BJ (cell line): ENCODE measurements around the gene HDAC2. TPM values are rescaled to one million over a fixed set of nuclear protein-coding genes. Genes with fewer than 3 reads are reported as not detected.

Experiments
- CTCF ChIA-PET: fragments of 350-600 bp; formaldehyde crosslinking; extraction: SDS; loops from one replicate; lab custom pipeline; 2021; ENCODE audit warnings: antibody characterized with exemption, inconsistent platforms; lab: Yijun Ruan, JAX
- POLR2A ChIA-PET: fragments of 300-600 bp; sonication (Branson Sonifier 250); formaldehyde crosslinking; extraction: SDS; loops from one replicate; lab custom pipeline; 2021; ENCODE audit warnings: antibody characterized with exemption; lab: Charles Lee
- DNase-seq: peaks from one replicate; pipeline ENCODE4 v3.0.0-alpha.2; 2011; ENCODE audit warnings: low read depth
- H3K27me3 ChIP-seq: 2 replicates; pipeline ENCODE4 v1.6.0; 2011; ENCODE audit warnings: low read length; ENCODE audit not compliant: control insufficient read depth, insufficient read depth
- H3K36me3 ChIP-seq: 2 replicates; pipeline ENCODE4 v1.5.1; 2011; ENCODE audit warnings: low read length; ENCODE audit not compliant: control insufficient read depth, insufficient read depth
- H3K4me3 ChIP-seq: 2 replicates; pipeline ENCODE4 v1.5.1; 2011; ENCODE audit warnings: low read depth, mild to moderate bottlenecking, control low read depth, low read length
- CTCF ChIP-seq: IDR thresholded peaks from 2 replicates; pipeline ENCODE4 v1.5.1; 2011; ENCODE audit warnings: low read depth, mild to moderate bottlenecking, control low read depth, inconsistent platforms, low read length, moderate library complexity; ENCODE audit not compliant: insufficient read depth
- polyA plus RNA-seq: library from polyadenylated mRNA; depleted of rRNA; stranded (reverse); fragments of >200 nt; gene quantifications from 2 replicates; pipeline ENCODE4 v1.2.3, GENCODE V29; 2011

The HDAC2 gene
- polyA plus RNA-seq, 1 experiment, result 48.6 TPM

DNA sequence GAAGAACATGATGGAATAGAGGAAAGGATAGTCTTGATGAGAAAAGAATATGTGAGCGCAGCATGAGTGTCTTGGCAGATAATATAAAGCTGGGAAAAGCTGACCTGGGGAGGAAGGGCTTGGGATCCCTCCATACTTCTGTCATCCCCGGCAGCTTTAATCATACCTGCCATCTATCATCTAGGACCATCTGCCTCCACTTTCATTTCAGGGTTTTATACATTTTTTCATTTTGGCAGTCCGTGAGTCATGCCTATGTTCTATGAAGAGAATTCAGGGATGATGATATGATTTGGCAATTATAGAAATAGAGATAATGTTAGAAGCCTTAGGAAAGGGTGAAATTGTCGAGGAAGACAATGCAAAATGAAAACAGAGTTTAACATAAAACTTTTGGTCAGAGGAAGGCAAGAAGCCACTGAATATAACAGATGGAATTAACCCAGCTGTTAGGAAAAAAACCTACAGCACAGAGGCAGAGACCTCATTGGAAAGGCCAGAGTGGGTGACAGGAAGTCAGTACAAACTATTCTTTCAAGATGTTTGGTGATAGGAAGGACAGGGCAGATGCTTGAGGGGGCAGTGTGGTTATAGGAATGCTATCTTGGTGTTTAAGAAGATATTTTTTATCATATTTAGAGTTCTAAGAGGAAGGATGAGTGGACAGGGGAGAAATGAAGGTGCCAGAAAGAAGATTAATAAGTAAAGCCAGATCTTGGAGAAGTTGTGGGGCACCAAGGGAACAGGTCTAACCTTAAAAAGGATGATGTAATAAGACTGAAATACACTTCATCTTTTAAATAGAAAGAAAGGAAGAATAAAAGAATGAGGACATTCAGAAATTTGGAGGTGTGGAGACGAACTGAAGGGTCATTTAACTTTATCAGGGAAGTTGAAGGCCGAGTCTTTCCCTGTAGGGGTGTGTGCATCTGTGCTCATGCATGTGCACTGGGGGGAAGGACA is 76.0 kb downstream of the HDAC2 start:
- CTCF ChIA-PET, result interaction anchor here (0.8 kb wide), 1 partner anchor 1281 kb away, joined by 3 read pairs; no protein-coding TSS in a partner anchor

GRCh38 chr6:113893866-113894265 is 77.1 kb downstream of the HDAC2 start:
- POLR2A ChIA-PET, result no interaction called here
- H3K36me3 ChIP-seq, result no peaks in the 10 kb centered on the region
- TF ChIP-seq CTCF, result no peak
- H3K27me3 ChIP-seq, result no peaks in the 10 kb centered on the region
- H3K4me3 ChIP-seq, result no peak overlapping the region
- CTCF ChIA-PET, result interaction anchor here (0.9 kb wide), 1 partner anchor 15 kb away, joined by 4 read pairs; no protein-coding TSS in a partner anchor
- DNase-seq, result no peak

More for the DNA sequence above, 76.0 kb downstream of the HDAC2 start:
- TF ChIP-seq CTCF, result no peak
- Histone ChIP-seq H3K4me3 (no peak overlapping the region), H3K27me3 (no peaks in the 10 kb centered on the region), H3K36me3 (no peaks in the 10 kb centered on the region)
- POLR2A ChIA-PET, result no interaction called here
- no peak for DNase-seq

DNA sequence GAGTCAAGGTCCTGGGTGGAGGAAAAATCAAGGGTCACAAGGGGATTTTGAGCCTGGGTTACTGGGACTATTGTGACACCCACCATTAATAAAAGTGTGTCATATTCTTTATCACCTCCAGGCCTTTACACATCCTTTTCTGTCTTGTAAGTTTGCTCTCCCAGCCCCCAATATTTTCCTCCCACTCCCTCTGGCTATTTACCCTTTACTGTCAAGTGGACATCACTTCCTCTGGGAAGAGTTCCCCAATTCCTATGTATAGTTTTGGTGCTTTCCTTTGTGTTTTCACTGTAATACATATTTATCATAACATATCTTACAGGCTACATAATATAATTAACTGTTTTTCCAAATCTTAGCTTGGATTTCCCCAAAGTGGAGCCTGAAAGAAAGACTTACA is 77.5 kb downstream of the HDAC2 start:
- TF ChIP-seq CTCF, result no peak
- ChIA-PET CTCF (interaction anchor here (0.9 kb wide), 1 partner anchor 14 kb away, joined by 4 read pairs; no protein-coding TSS in a partner anchor), POLR2A (no interaction called here)
- Histone ChIP-seq H3K36me3 (no peaks in the 10 kb centered on the region), H3K27me3 (no peaks in the 10 kb centered on the region), H3K4me3 (no peak overlapping the region)
- no peak for DNase-seq

- DNase-seq, result no peak
- ChIA-PET CTCF (interaction anchor here (0.7 to 1.4 kb wide), 3 partner anchors 10 to 21 kb away, joined by 3 to 9 read pairs (median 4); no protein-coding TSS in a partner anchor), POLR2A (no interaction called here)
- Histone ChIP-seq H3K4me3 (no peak overlapping the region), H3K27me3 (no peaks in the 10 kb centered on the region), H3K36me3 (no peaks in the 10 kb centered on the region)
- no peak for TF ChIP-seq CTCF
These were observed 81.9 kb downstream of the HDAC2 start for GRCh38 chr6:113888956-113889630.

- POLR2A ChIA-PET, result no interaction called here
- DNase-seq, result no peak
- TF ChIP-seq CTCF, result no peak
- Histone ChIP-seq H3K36me3 (no peaks in the 10 kb centered on the region), H3K27me3 (no peaks in the 10 kb centered on the region), H3K4me3 (no peak overlapping the region)
- CTCF ChIA-PET, result interaction anchor here (0.7 to 1.4 kb wide), 3 partner anchors 10 to 21 kb away, joined by 3 to 9 read pairs (median 4); no protein-coding TSS in a partner anchor
These were observed 82.5 kb downstream of the HDAC2 start for GRCh38 chr6:113888493-113888892.
